Upper lobe of right lung (tissue), 1 donor: ENCODE measurements around the gene FRYL. TPM values are rescaled to one million over a fixed set of nuclear protein-coding genes. Genes with fewer than 3 reads are reported as not detected.

Source experiments
- ATAC-seq: fragments of 200-7000 bp; cut with Tn5 transposase; one replicate; pipeline ENCODE4 v1.9.1; 2020; ENCODE audit warnings: mild to moderate bottlenecking, moderate library complexity
- DNase-seq: peaks from one replicate; pipeline ENCODE4 v3.0.0-alpha.2; 2020
- H3K27ac ChIP-seq: fragments of 200-600 bp; one replicate; pipeline ENCODE4 v1.8.0; 2022
- H3K27me3 ChIP-seq: fragments of 200-600 bp; one replicate; pipeline ENCODE4 v1.8.0; 2022; ENCODE audit warnings: mild to moderate bottlenecking
- H3K36me3 ChIP-seq: fragments of 200-600 bp; one replicate; pipeline ENCODE4 v1.8.0; 2022
- H3K4me1 ChIP-seq: fragments of 200-600 bp; one replicate; pipeline ENCODE4 v1.8.0; 2022
- H3K4me3 ChIP-seq: fragments of 200-600 bp; one replicate; pipeline ENCODE4 v1.8.0; 2022; ENCODE audit warnings: mild to moderate bottlenecking
- H3K9me3 ChIP-seq: fragments of 200-600 bp; one replicate; pipeline ENCODE4 v1.8.0; 2022
- CTCF ChIP-seq: fragments of 200-600 bp; IDR thresholded peaks from one replicate; pipeline ENCODE4 v1.8.0; 2022; ENCODE audit warnings: antibody characterized with exemption
- intact Hi-C: fragments of 100-400 bp; cut with DNase I; formaldehyde crosslinking; loops from one replicate; pipeline ENCODE4 v1.11.0; 2022
- total RNA-seq: library from RNA; stranded (reverse); fragmentation: NEBNext Ultra II Directional; extraction: Animal tissue kit (Norgen Biotek cat#: 25700); gene quantifications from one replicate; pipeline ENCODE4 v1.2.1, GENCODE V29; 2021
- donor health status: DM: no; HTN: yes; CAD: no; lungs with severe emphysema.

Gene FRYL
- total RNA-seq, 1 donor from 2014 or later, result 71.9 TPM

- H3K4me1 ChIP-seq, result no peaks in the 10 kb centered on the region
- no peaks in the 10 kb centered on the region for H3K27me3 ChIP-seq
- H3K36me3 ChIP-seq, result peaks cover 98% of the 10 kb centered on the region
- no peak for TF ChIP-seq CTCF
- no peak overlapping the region for H3K4me3 ChIP-seq
- H3K9me3 ChIP-seq, result no peaks in the 10 kb centered on the region
- no peak overlapping the region for H3K27ac ChIP-seq
- DNase-seq (no peak), ATAC-seq (no peak)
- intact Hi-C loops, result no loop called here
Measured at GRCh38 chr4:48509543-48509942, 270.5 kb downstream of the FRYL start.

- no peaks in the 10 kb centered on the region for H3K4me1 ChIP-seq
- intact Hi-C loops, result no loop called here
- no peak overlapping the region for H3K27ac ChIP-seq
Measured at GRCh38 chr4:48506716-48507115, 273.4 kb downstream of the FRYL start.

GRCh38 chr4:48504352-48504751 lies 275.7 kb downstream of the FRYL start:
- H3K4me3 ChIP-seq, result no peak overlapping the region
- no peak for TF ChIP-seq CTCF
- ATAC-seq, result no peak
- H3K9me3 ChIP-seq, result no peaks in the 10 kb centered on the region
- DNase-seq, result no peak
- intact Hi-C loops, result no loop called here
- no peaks in the 10 kb centered on the region for H3K4me1 ChIP-seq
- no peak overlapping the region for H3K27ac ChIP-seq
- no peaks in the 10 kb centered on the region for H3K27me3 ChIP-seq
- peaks cover 94% of the 10 kb centered on the region for H3K36me3 ChIP-seq

More at GRCh38 chr4:48506716-48507115, 273.4 kb downstream of the FRYL start:
- TF ChIP-seq CTCF, result no peak
- Histone ChIP-seq H3K27me3 (no peaks in the 10 kb centered on the region), H3K9me3 (no peaks in the 10 kb centered on the region), H3K36me3 (peaks cover 94% of the 10 kb centered on the region), H3K4me3 (no peak overlapping the region)
- no peak for DNase-seq
- ATAC-seq, result no peak

- no peak for ATAC-seq
- intact Hi-C loops, result no loop called here
- no peak for DNase-seq
Measured at GRCh38 chr4:48504026-48504330, 276.1 kb downstream of the FRYL start.

GRCh38 chr4:48503233-48504025 lies 276.6 kb downstream of the FRYL start:
- H3K27ac ChIP-seq, result no peak overlapping the region
- H3K36me3 ChIP-seq, result peaks cover 94% of the 10 kb centered on the region
- intact Hi-C loops, result no loop called here
- TF ChIP-seq CTCF, result no peak
- no peaks in the 10 kb centered on the region for H3K9me3 ChIP-seq
- no peak for DNase-seq
- no peak for ATAC-seq
- H3K4me3 ChIP-seq, result no peak overlapping the region
- H3K4me1 ChIP-seq, result no peaks in the 10 kb centered on the region
- H3K27me3 ChIP-seq, result no peaks in the 10 kb centered on the region

More at GRCh38 chr4:48504026-48504330, 276.1 kb downstream of the FRYL start:
- no peaks in the 10 kb centered on the region for H3K27me3 ChIP-seq
- no peaks in the 10 kb centered on the region for H3K4me1 ChIP-seq
- H3K4me3 ChIP-seq, result no peak overlapping the region
- no peak overlapping the region for H3K27ac ChIP-seq
- H3K36me3 ChIP-seq, result peaks cover 94% of the 10 kb centered on the region
- no peak for TF ChIP-seq CTCF
- H3K9me3 ChIP-seq, result no peaks in the 10 kb centered on the region
